ENCODE data around the gene RABEP2.

DNA sequence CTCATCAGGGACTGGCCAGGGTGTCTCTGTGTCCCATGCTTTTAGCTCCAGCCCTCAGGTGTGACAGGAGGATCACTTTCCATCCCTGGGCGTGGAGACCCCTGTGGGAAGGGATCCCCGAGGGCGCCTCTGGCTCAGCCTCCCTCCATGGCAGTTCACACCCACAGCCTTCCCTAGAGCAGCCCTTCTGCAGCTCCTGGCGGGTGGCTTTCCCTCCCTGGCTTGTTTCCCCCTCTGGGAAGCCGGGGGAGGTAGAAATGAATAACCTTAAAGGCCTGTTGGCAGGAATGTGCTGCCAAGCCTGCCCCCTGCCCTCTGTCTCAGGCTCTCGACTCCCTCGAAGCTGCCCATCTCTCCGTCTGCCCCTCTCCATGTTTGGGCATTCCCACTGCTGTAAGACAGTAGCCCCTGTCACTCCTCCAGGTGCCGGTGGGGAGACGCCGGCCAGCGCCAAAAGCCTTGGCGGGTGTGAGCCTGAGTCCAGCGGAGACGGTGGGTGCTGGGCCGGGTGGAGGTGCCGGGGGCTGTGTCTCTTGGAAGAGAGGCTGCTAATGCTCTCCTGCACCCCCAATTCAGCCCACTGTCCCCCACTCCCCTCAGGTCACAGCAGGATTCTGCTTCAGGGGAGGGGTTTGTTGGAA is 48.9 kb downstream of the RABEP2 start:
- TF ChIP-seq ATF2 (CRISPR knock-in tag; IDR thresholded peaks at IDR 0.05) (no peak), POLR2A (conservative IDR thresholded peaks at IDR 0.05) (no peak), CREBBP (IDR thresholded peaks at IDR 0.05; ENCODE audit: low read depth, low read length) (no peak), NR1H2 (CRISPR knock-in tag; IDR thresholded peaks at IDR 0.05) (no peak), NCOR1 (IDR thresholded peaks at IDR 0.05) (no peak), MEIS2 (IDR thresholded peaks at IDR 0.05; ENCODE audit: partially characterized antibody) (no peak), EZH2 (IDR thresholded peaks at IDR 0.05; ENCODE audit: borderline replicate concordance, low read depth, low read length) (no peak), PHF21A (IDR thresholded peaks at IDR 0.05; ENCODE audit: borderline replicate concordance, low read depth) (no peak), LEF1 (IDR thresholded peaks at IDR 0.05) (no peak)
- TF ChIP-seq, protein P1, sequence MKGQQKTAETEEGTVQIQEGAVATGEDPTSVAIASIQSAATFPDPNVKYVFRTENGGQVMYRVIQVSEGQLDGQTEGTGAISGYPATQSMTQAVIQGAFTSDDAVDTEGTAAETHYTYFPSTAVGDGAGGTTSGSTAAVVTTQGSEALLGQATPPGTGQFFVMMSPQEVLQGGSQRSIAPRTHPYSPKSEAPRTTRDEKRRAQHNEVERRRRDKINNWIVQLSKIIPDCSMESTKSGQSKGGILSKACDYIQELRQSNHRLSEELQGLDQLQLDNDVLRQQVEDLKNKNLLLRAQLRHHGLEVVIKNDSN (CRISPR knock-in tag; IDR thresholded peaks at IDR 0.05): no peak
